Retina (tissue), 1 donor: Measurements from ENCODE around the gene FOXF2.
A peak's percentile ranks its signal among the peaks of the same experiment; 100 is the strongest.

Experiments used
- DNase-seq: peaks from one replicate; pipeline ENCODE4 v3.0.0-alpha.2; 2016

The FOXF2 gene

DNA sequence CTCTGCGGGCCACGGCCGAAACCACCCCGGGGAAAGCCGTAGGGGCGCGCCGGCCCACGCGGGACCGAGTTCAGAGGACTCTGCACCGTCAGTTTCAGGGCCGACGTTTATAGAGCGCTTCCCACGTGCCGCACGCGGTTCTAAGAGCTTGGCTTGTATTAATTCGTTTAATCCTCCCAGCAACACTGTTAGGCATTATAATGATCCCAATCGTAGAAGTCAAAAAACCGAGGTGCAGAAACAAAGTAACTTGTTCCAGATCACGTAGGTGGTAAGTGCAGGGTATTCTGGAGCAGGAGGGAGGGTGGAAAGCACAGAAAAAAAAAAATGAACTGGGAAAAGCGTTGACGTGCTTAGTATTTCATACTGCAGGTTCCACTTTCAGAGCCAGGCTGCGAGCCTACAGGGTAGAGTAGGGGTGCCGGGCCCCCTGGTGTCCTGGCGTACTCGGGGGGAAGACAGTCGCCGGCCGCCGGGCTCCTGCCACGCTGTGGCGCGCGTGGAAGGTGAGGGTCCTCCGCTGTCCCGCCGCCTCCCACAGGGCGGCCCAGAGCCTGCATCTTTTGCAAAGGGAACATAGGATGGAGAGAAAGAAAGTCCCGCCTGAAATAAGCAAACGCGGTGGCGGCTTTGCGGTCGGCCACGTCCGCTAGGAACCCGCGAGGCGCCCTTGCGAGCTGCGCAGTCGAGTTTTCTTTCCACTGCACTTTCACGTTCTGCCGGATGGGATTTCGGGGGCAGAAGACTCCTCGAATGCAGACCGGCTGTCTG is 10.2 kb upstream of the FOXF2 start:
- DNase-seq = peak; percentile 80

- DNase-seq = no peak
Measured at GRCh38 chr6:1379788-1380147, 9.6 kb upstream of the FOXF2 start.

- DNase-seq = peak; percentile 51
Measured at GRCh38 chr6:1380625-1381427, 8.6 kb upstream of the FOXF2 start.

DNA sequence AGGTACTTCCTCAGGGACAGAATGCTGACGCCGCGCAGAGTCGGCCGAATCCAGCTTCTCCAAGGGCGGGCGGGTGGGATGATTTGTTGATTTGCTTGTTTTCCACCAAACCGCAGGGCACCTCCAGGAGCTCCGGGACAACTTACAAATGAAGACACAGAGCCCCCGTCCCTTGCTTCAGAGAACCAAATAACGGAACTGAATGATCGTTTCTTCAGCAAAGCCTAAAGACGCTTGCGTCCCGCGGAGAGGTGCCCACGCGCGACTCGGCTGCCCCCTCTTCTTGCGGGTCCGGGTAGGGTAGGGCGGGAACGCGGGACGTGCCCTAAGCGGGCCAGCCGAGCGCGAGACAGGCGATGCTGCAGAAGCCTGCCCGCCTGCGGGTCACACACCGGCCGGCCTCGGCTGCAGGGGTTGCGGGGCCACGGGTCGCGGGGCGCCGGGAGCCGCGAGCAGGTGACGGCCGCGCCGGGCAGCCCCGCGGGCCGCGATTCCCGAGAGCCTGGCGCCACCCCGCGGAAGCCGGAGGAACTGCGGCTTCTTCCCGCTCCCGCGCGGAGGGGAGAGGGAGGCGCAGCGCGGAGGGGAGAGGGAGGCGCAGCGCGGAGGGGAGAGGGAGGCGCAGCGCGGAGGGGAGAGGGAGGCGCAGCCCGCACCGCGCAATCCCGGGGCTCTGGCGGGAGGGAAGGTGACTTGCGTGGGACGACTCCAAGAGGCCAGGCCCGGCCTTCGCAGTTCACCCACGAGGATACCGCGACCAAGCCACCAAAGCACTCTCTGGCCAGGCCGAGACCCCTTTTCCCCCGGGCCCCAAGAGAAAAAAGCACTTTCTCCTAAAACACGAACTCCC is 7.7 kb upstream of the FOXF2 start:
- DNase-seq = peak; percentile 86

GRCh38 chr6:1382331-1382882 is 7.0 kb upstream of the FOXF2 start:
- DNase-seq = peak; percentile 54

- peak; percentile 64 for DNase-seq
Measured at GRCh38 chr6:1382883-1383728, 6.3 kb upstream of the FOXF2 start.

- peak; percentile 60 for DNase-seq
Measured at GRCh38 chr6:1383729-1384548, 5.4 kb upstream of the FOXF2 start.

- peak; percentile 49 for DNase-seq
Measured at GRCh38 chr6:1384549-1385128, 4.7 kb upstream of the FOXF2 start.

GRCh38 chr6:1385129-1386037 is 4.0 kb upstream of the FOXF2 start:
- DNase-seq = peak; percentile 55

DNA sequence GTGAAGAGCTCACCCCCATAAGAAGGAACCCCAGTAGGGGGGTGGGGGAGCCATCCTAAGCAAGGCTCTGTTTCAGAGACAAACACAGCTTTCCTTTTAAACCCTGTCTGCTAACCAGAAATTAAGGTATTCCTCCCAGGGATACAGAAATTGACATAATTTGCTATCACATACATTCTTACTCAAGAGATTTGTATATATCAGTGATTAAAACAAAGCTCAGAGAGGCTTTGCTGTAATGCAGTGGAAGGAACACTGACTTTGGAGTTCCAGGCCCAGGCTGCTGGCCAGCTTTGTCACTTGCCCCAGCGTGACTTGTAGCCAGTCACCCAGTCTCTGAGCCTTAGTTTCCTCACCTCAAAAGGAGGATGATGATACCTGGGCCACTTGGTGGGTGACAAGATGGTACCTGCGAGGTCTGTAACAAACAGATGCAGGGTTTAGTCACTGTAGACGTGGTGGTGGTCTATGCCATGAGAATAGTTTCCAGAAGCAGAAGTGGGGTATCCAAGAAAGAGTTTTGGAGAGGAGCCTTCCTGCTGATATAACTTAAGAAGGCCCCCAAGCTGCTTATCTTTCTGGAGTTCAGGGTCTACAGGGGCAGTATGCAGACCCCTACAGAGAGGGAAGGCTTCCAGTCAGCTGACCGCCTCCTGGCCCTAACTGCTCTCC is 3.2 kb upstream of the FOXF2 start:
- no peak for DNase-seq

DNA sequence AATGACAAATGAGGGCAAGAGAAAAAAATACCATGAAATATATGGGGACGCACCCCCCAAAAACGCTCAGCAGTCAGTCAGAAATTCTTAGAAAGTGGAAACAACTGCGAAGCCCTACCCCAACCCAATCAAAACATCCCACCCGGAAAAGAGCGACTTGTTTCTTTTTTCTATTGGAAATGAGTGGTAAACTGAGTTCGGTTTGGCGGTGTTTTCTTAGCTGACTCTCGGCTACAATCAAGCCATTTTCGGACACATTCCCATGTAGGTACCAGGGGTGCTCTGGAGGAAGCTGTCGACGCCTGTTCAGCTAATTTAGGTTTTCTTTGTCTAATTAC is 1.9 kb upstream of the FOXF2 start:
- peak; percentile 35 for DNase-seq

DNA sequence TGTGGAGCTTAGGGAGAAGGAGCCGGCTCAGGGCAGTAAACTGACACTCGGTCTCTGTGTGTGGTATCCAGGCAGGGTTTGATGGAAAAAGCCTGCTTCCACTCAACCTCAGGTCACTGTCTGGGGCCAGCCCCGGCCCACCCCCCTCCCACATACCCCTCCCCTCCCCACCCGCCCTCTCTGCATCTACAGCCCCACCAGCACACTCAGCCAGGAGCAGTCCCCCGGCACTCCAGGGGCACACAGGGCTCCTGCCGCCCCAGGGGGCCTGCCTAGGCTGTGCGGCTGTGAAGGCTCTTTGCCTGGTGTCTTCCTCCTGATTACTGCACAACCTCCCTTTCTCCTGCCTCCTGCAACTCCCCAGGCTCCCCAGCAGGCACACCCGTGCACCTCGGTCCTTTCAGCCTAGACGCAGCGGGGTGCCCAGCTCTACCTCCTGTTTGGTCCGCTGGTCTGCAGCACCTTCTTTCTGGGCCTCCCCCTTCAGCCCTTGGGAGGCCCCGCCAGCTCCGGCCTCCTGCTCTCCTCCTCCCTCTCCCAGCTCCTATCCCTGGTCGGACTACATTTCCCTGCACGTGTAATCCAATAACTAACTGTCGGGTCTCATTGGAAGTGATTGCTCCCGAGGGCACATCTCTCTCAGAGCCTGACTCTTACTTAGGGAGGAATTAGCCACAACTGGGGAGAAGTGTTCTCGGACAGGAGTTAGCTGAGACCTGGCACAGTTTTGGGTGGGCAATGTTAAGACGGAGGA is 1.3 kb upstream of the FOXF2 start:
- DNase-seq = peak; percentile 74

GRCh38 chr6:1388630-1389368 is 577 bp upstream of the FOXF2 start:
- DNase-seq = peak; percentile 38

- peak; percentile 80 for DNase-seq
Measured at GRCh38 chr6:1390133-1390945, 963 bp downstream of the FOXF2 start.

DNA sequence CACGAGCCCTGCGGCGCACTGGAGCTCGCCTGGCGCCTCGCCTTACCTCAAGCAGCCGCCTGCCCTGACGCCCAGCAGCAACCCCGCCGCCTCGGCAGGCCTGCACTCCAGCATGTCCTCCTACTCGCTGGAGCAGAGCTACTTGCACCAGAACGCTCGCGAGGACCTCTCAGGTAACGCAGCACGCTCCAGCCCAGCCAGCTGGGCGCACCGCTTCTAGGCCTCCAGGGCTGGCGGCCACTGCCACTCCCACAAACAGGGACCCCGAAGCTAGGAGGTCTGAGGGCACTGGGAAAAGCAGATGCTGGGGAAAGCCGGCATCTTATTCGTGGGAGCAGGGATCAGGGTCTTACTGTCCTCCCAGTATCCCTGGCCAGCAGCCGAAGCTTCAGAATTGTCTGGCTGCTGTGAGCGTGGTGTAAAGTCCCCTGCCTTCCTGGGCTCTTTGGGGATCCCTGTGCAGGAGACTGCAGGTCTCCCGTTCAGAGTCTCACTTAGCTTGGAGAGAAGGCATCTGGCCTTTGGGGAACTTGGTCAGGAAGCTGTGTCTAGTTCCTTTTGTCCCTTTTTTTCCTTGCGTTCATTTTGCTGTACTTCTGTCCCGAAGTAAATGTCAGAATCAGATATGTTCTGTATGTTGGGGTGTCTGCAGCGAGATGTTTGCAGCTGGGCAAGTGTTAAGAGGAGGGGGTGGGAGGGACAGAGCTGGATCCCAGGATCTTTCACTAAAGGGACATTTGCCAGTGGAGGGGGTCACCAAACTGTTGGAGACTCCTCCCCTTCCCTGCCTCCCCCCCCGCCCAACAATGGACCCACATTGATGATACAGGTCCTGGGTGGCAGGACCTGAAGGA is 1.8 kb downstream of the FOXF2 start:
- DNase-seq = peak; percentile 59
